DOHH2 (cell line): ENCODE measurements around the gene PHF21B.

Experiments used
- CTCF ChIP-seq: fragments of 200-600 bp; sonication (generic); IDR thresholded peaks from one replicate; pipeline ENCODE4 v1.5.1; 2014; ENCODE audit warnings: antibody characterized with exemption, mild to moderate bottlenecking, low read depth, low read length; ENCODE audit not compliant: poor library complexity, severe bottlenecking
- EZH2phosphoT487 ChIP-seq: fragments of 200-600 bp; sonication (generic); IDR thresholded peaks from 2 replicates; pipeline ENCODE4 v1.6.1; 2017; ENCODE audit warnings: borderline replicate concordance, mild to moderate bottlenecking, antibody characterized with exemption, low read length, moderate library complexity, mixed read lengths

GRCh38 chr22:44845796-44846720 is 163.7 kb downstream of the PHF21B start:
- no peak for TF ChIP-seq CTCF
- TF ChIP-seq EZH2phosphoT487: no peak
